Neural progenitor cell (in vitro differentiated cells): Measurements from ENCODE around the gene DTYMK. TPM values are rescaled to one million over a fixed set of nuclear protein-coding genes. Genes with fewer than 3 reads are reported as not detected.
A peak's percentile ranks its signal among the peaks of the same experiment; 100 is the strongest.

ENCODE experiments used
- DNase-seq: peaks from one replicate; pipeline ENCODE4 v3.0.0-alpha.2; 2016; ENCODE audit warnings: low spot score
- H2AFZ ChIP-seq: fragments of 200-600 bp; sonication (generic); replicated peaks from 2 replicates; pipeline ENCODE4 v1.6.1; 2016; ENCODE audit warnings: antibody characterized with exemption
- H3F3A ChIP-seq: fragments of 200-600 bp; sonication (generic); 2 replicates; pipeline ENCODE4 v1.6.1; 2016; ENCODE audit warnings: antibody characterized with exemption, low read depth
- H3K27ac ChIP-seq: fragments of 200-600 bp; sonication (generic); 2 replicates; pipeline ENCODE4 v1.5.1; 2016; ENCODE audit warnings: mild to moderate bottlenecking
- H3K27me3 ChIP-seq: fragments of 200-600 bp; sonication (generic); 2 replicates; pipeline ENCODE4 v1.6.1; 2016; ENCODE audit warnings: mild to moderate bottlenecking, moderate library complexity
- H3K36me3 ChIP-seq: fragments of 200-600 bp; sonication (generic); 2 replicates; pipeline ENCODE4 v1.5.1; 2016
- H3K4me1 ChIP-seq: fragments of 200-600 bp; sonication (generic); 2 replicates; pipeline ENCODE4 v1.6.1; 2016; ENCODE audit warnings: mixed run types
- H3K4me2 ChIP-seq: fragments of 200-600 bp; sonication (generic); 2 replicates; pipeline ENCODE4 v1.6.1; 2016
- H3K4me3 ChIP-seq: fragments of 200-600 bp; sonication (generic); 2 replicates; pipeline ENCODE4 v1.5.1; 2016
- H3K79me2 ChIP-seq: fragments of 200-600 bp; sonication (generic); 2 replicates; pipeline ENCODE4 v1.6.1; 2016; ENCODE audit warnings: low read depth
- H3K9ac ChIP-seq: fragments of 200-600 bp; sonication (generic); 2 replicates; pipeline ENCODE4 v1.6.1; 2016
- H3K9me3 ChIP-seq: fragments of 200-600 bp; sonication (generic); 2 replicates; pipeline ENCODE4 v1.5.1; 2016; ENCODE audit warnings: low read depth
- H4K20me1 ChIP-seq: fragments of 200-600 bp; sonication (generic); 2 replicates; pipeline ENCODE4 v1.6.1; 2016; ENCODE audit warnings: low read depth
- H3K27ac Mint-ChIP-seq: 3 replicates; pipeline ENCODE4 v1.8.0; 2021; ENCODE audit warnings: mixed read lengths
- H3K27me3 Mint-ChIP-seq: 2 replicates; pipeline ENCODE4 v1.8.0; 2022; ENCODE audit warnings: low read depth, mild to moderate bottlenecking, inconsistent platforms, moderate library complexity, mixed read lengths; ENCODE audit not compliant: insufficient read depth
- H3K36me3 Mint-ChIP-seq: 3 replicates; pipeline ENCODE4 v1.8.0; 2021; ENCODE audit warnings: mixed read lengths
- H3K4me1 Mint-ChIP-seq: 3 replicates; pipeline ENCODE4 v1.8.0; 2021; ENCODE audit warnings: mixed read lengths
- H3K4me3 Mint-ChIP-seq: 3 replicates; pipeline ENCODE4 v1.8.0; 2021; ENCODE audit warnings: mild to moderate bottlenecking, moderate library complexity, mixed read lengths
- H3K9me3 Mint-ChIP-seq: 3 replicates; pipeline ENCODE4 v1.8.0; 2020; ENCODE audit warnings: mixed read lengths
- CTCF ChIP-seq: fragments of 200-600 bp; sonication (generic); IDR thresholded peaks from 2 replicates; pipeline ENCODE4 v1.5.1; 2017; ENCODE audit warnings: antibody characterized with exemption, mild to moderate bottlenecking
- EZH2 ChIP-seq: fragments of 200-600 bp; sonication (generic); IDR thresholded peaks from 2 replicates; pipeline ENCODE4 v1.6.1; 2017; ENCODE audit warnings: antibody characterized with exemption, mild to moderate bottlenecking, moderate library complexity
- EZH2phosphoT487 ChIP-seq: fragments of 200-600 bp; sonication (generic); IDR thresholded peaks from 2 replicates; pipeline ENCODE4 v1.6.1; 2017; ENCODE audit warnings: antibody characterized with exemption
- total RNA-seq: library from RNA; depleted of rRNA; stranded (reverse); fragments of >200 nt; gene quantifications from 2 replicates; pipeline ENCODE4 v1.2.3, GENCODE V29; 2015; ENCODE audit warnings: low replicate concordance

The DTYMK gene
- total RNA-seq, 1 donor from 2014 or later, result 43.4 TPM

GRCh38 chr2:241648453-241648852, 38.2 kb downstream of the DTYMK start:
- no peak overlapping the region for H3K27ac ChIP-seq
- no peak overlapping the region for H2AFZ ChIP-seq
- H3K9ac ChIP-seq, result peak overlapping the region; percentile 42
- no peak overlapping the region for H3K4me3 ChIP-seq
- H3K36me3 ChIP-seq, result no peaks in the 10 kb centered on the region
- no peak for TF ChIP-seq EZH2
- no peak for TF ChIP-seq EZH2phosphoT487
- no peak for TF ChIP-seq CTCF
- Mint-ChIP-seq H3K27ac (peak overlapping the region; percentile 37), H3K4me3 (no peak overlapping the region), H3K36me3 (peaks cover 8% of the 10 kb centered on the region), H3K27me3 (peaks cover 2% of the 10 kb centered on the region), H3K9me3 (no peaks in the 10 kb centered on the region), H3K4me1 (peaks cover 4% of the 10 kb centered on the region)
- H3K4me1 ChIP-seq, result peaks cover 9% of the 10 kb centered on the region
- no peak overlapping the region for H3K4me2 ChIP-seq
- no peaks in the 10 kb centered on the region for H3K9me3 ChIP-seq
- peaks cover 88% of the 10 kb centered on the region for H3K79me2 ChIP-seq
- H3K27me3 ChIP-seq, result no peaks in the 10 kb centered on the region
- peak; percentile 20 for DNase-seq
- H4K20me1 ChIP-seq, result peaks cover 75% of the 10 kb centered on the region
- peaks cover 6% of the 10 kb centered on the region for H3F3A ChIP-seq

DNA sequence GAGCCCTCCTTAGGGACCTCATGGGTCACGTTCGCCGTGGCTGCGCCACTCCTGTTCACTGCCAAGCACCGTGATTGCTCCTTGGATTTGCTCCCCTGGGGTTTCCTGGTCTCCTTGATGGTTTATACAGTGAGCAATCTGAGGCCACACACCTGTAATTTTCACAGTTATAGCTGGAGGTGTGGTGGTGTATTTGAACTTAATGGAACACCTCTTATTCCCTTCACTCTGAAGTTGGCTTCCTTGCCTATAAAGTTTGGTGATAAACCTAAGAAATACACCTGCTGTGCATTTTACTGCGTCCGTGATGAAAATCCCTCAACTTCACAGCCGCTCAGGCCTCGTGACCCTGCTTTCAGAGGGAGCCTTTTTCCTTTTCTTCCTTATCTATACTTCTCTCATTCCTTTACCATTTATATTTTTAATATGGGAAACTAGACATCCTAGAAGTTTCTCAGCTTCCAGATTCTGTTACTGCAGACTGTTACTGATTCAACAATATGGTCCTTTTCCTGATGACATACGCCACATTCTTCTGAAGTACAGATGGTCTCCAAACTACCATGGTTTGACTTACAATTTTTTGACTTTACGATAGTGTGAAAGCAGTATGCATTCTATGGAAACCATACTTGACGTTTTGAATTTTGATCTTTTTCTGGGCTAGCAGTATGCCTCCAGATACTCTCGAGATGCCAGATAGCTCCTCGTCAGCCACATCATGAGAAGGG, 40.5 kb downstream of the DTYMK start:
- H3K4me1 Mint-ChIP-seq, result peaks cover 6% of the 10 kb centered on the region
- H3K27me3 Mint-ChIP-seq, result peaks cover 2% of the 10 kb centered on the region
- H3K27ac ChIP-seq, result no peak overlapping the region
- H3K4me1 ChIP-seq, result peaks cover 9% of the 10 kb centered on the region
- no peaks in the 10 kb centered on the region for H3K9me3 ChIP-seq
- H3K36me3 ChIP-seq, result no peaks in the 10 kb centered on the region
- H3K36me3 Mint-ChIP-seq, result peaks cover 2% of the 10 kb centered on the region
- no peak overlapping the region for H3K9ac ChIP-seq
- no peak overlapping the region for H3K4me2 ChIP-seq
- DNase-seq, result no peak
- no peaks in the 10 kb centered on the region for H3K9me3 Mint-ChIP-seq
- H3F3A ChIP-seq, result peaks cover 6% of the 10 kb centered on the region
- H2AFZ ChIP-seq, result no peak overlapping the region
- no peaks in the 10 kb centered on the region for H3K27me3 ChIP-seq
- H3K79me2 ChIP-seq, result peaks cover 98% of the 10 kb centered on the region
- no peak overlapping the region for H3K27ac Mint-ChIP-seq
- TF ChIP-seq EZH2 (no peak), CTCF (no peak), EZH2phosphoT487 (no peak)
- H3K4me3 ChIP-seq, result no peak overlapping the region
- H4K20me1 ChIP-seq, result peaks cover 88% of the 10 kb centered on the region
- no peak overlapping the region for H3K4me3 Mint-ChIP-seq

DNA sequence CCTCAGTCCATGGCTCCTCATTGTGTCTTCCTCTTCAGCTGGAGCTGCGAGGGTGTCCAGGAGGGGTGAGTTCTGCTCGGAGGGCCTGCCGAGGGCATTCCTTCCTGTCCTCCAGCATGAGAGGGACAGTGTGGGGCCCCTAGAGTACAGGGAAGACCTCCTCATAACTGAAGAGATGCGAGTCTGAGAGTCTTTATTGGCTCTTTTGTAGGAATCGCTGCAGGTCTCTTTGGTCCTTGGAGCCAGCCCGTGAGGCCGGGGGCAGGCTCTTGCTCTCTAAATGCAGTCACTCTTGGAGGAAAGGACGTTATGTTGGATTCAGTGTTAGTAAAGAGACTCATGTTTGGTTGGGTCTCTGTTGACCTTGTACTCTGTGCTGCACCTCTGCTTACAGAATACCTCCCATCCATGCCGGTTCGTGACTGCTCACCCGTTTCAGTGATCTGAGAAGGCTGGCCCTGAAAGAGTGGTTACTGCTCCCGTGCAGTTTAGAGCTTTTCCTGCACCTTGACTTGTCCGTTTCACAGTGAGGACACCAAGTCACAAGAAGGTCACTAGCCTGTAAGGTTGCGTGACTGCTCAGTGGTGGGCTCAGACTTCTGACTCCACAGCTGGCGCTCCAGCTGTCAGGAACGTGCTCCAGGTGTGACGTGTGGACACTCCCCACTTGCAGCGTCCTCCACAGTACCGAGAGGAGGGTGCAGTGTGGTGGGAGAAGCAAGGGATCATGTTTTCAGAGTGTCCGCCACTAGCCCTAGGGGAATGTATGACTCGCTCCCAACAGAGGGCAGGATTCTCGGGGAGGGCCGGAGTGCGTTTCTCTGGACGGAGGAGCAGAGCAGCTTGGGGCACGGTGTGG, 41.3 kb downstream of the DTYMK start:
- Mint-ChIP-seq H3K9me3 (no peaks in the 10 kb centered on the region), H3K4me3 (no peak overlapping the region), H3K27ac (no peak overlapping the region), H3K4me1 (peaks cover 9% of the 10 kb centered on the region), H3K27me3 (peaks cover 2% of the 10 kb centered on the region), H3K36me3 (peaks cover 3% of the 10 kb centered on the region)
- Histone ChIP-seq H3F3A (peaks cover 6% of the 10 kb centered on the region), H3K27ac (no peak overlapping the region), H3K4me1 (peaks cover 9% of the 10 kb centered on the region), H2AFZ (no peak overlapping the region), H3K4me2 (no peak overlapping the region), H3K79me2 (peaks cover 99% of the 10 kb centered on the region), H3K27me3 (no peaks in the 10 kb centered on the region), H4K20me1 (peaks cover 89% of the 10 kb centered on the region), H3K9me3 (no peaks in the 10 kb centered on the region), H3K9ac (no peak overlapping the region), H3K4me3 (no peak overlapping the region), H3K36me3 (no peaks in the 10 kb centered on the region)
- TF ChIP-seq EZH2phosphoT487 (no peak), EZH2 (no peak), CTCF (no peak)
- no peak for DNase-seq
